ENCODE measurements around the gene FBXO15. TPM values are rescaled to one million over a fixed set of nuclear protein-coding genes. Genes with fewer than 3 reads are reported as not detected.

FBXO15 gene
- total RNA-seq (2016; rRNA removed; fragmentation: Illumina TruSeq; extraction: Trizol) = 0.09 TPM in 1 of 2 replicates, not detected in the other
- not detected in 2 replicates for total RNA-seq (2016; cell fraction: cytosol; rRNA removed; fragmentation: Illumina TruSeq; extraction: Trizol; ENCODE audit: low read depth)
- total RNA-seq (2016; cell fraction: insoluble cytoplasmic fraction; rRNA removed; fragmentation: Illumina TruSeq; extraction: Trizol) = not detected in 2 replicates
- not detected in 2 replicates for total RNA-seq (2016; cell fraction: membrane; rRNA removed; fragmentation: Illumina TruSeq; extraction: Trizol)
- not detected in 2 replicates for total RNA-seq (2016; cell fraction: nucleus; rRNA removed; fragmentation: Illumina TruSeq; extraction: Trizol)
- polyA plus RNA-seq (2011; rRNA removed) = 0.12 and 0.46 TPM in 2 replicates
- polyA plus RNA-seq (2011; cell fraction: cytosol; rRNA removed) = 0.09 and 0.11 TPM in 2 replicates
- 0.23 and 0.43 TPM in 2 replicates for polyA plus RNA-seq (2011; cell fraction: nucleus; rRNA removed)
- 0.16 TPM in 1 of 2 replicates, not detected in the other for polyA plus RNA-seq (2012)
- not detected in 2 replicates for polyA plus RNA-seq (2016; cell fraction: cytosol; fragmentation: Illumina TruSeq; extraction: Trizol; ENCODE audit: low read depth)
- polyA plus RNA-seq (2016; cell fraction: insoluble cytoplasmic fraction; fragmentation: Illumina TruSeq; extraction: Trizol; ENCODE audit: low read depth) = 0.40 TPM in 1 of 2 replicates, not detected in the other
- polyA plus RNA-seq (2016; cell fraction: membrane; fragmentation: Illumina TruSeq; extraction: Trizol; ENCODE audit: low read depth) = not detected in 2 replicates
- not detected in 2 replicates for polyA plus RNA-seq (2016; cell fraction: nucleus; fragmentation: Illumina TruSeq; extraction: Trizol; ENCODE audit: insufficient read depth, low read depth)
- polyA minus RNA-seq (2011; rRNA and poly(A)+ RNA removed; ENCODE audit: low replicate concordance) = 0.40 TPM in 1 of 2 replicates, not detected in the other
- not detected in 2 replicates for polyA minus RNA-seq (2011; cell fraction: cytosol; rRNA and poly(A)+ RNA removed)
- polyA minus RNA-seq (2011; cell fraction: nucleus; rRNA and poly(A)+ RNA removed) = 0.37 and 0.39 TPM in 2 replicates
- percentile 10 among the genes with signal in this experiment for Bru-seq, nascent RNA
- BruChase-seq, experiment 1, labeled RNA remaining after a 6-hour chase = percentile 2 among the genes with signal in this experiment
- percentile 10 among the genes with signal in this experiment for BruChase-seq, experiment 2, labeled RNA remaining after a 2-hour chase
- long read RNA-seq, experiment 1 = 0 reads
- long read RNA-seq, experiment 2 = 0 reads

- WGBS (ENCODE audit: low lambda C conversion rate) = under 1% methylated on average over 14 of the region's 58 CpGs
- Histone ChIP-seq H3K4me1 (ENCODE audit: insufficient read depth, low read length) (peaks cover 31% of the 10 kb centered on the region), H3K79me2 (ENCODE audit: insufficient read depth, low read length) (peaks cover 44% of the 10 kb centered on the region), H3K36me3 (replicated peaks in 1 of 2; ENCODE audit: control insufficient read depth in 1 of 2, insufficient read depth in 2 of 2, low read length in 2 of 2) (peaks cover 9 to 16% of the 10 kb centered on the region in 2 experiments; a peak in 4 of 5 replicates), H3K9me3 (ENCODE audit: low read length) (no peaks in the 10 kb centered on the region), H4K20me1 (ENCODE audit: insufficient read depth, low read length) (no peaks in the 10 kb centered on the region), H3K4me3 (replicated peaks in 1 of 3; ENCODE audit: insufficient read depth in 1 of 3, low read depth in 2 of 3, low read length in 3 of 3) (peak within 1 kb of the TSS; percentile 80 to 96 (median 80)), H3K27me3 (ENCODE audit: control insufficient read depth in 1 of 2, insufficient read depth in 2 of 2, low read length in 2 of 2) (peaks cover 0 to 5% of the 10 kb centered on the region in 2 experiments; a peak in 2 of 5 replicates), H2AFZ (ENCODE audit: low read length) (peak within 1 kb of the TSS; percentile 89), H3K27ac (ENCODE audit: extremely low read length, insufficient read depth, low read length) (peak within 1 kb of the TSS; percentile 81), H3K4me2 (ENCODE audit: low read depth, low read length) (peak within 1 kb of the TSS; percentile 96), H3K9ac (ENCODE audit: insufficient read depth, low read depth, low read length) (peak within 1 kb of the TSS; percentile 89)
- FAIRE-seq = peak; percentile 98
- peak; percentile 97 for ATAC-seq
- ChIA-PET CTCF (ENCODE audit: low intra/inter-chr PET ratio, low total read pairs) (no interaction called here), POLR2A (no interaction called here)
- BruUV-seq (replicated peaks) = no TSS peak
- in situ Hi-C loops (cut with HindIII; ENCODE audit: extremely low pct_ligation_motif_present, low pct_unique_long_range_greater_than_20kb) = no loop called here
- intact Hi-C loops (cut with micrococcal nuclease; ENCODE audit: unreplicated experiment) = loop anchor here (5.0 kb wide), 1 partner anchor 349 kb away; the partner anchor contains the start of gene CNDP2
- peak; percentile 95 for DNase-seq (ENCODE audit: low spot score)
- TF ChIP-seq MLLT10 (CRISPR knock-in tag; IDR thresholded peaks at IDR 0.05) (no peak; the same call in 1 of the 2 replicates), ZNF256 (CRISPR knock-in tag; conservative IDR thresholded peaks at IDR 0.05) (peak; percentile 91; the same call in 1 of the 2 replicates), ARNT2 (CRISPR knock-in tag; IDR thresholded peaks at IDR 0.05; ENCODE audit: low read depth) (peak; percentile 82), LBX2 (CRISPR knock-in tag; IDR thresholded peaks at IDR 0.05; ENCODE audit: borderline replicate concordance) (peak; percentile 42), HDAC1 (CRISPR knock-in tag; IDR thresholded peaks at IDR 0.05) (peak; percentile 78), ZFAT (CRISPR knock-in tag; conservative IDR thresholded peaks at IDR 0.05) (peak; percentile 66; the same call in 1 of the 2 replicates), IRF2 (CRISPR knock-in tag; IDR thresholded peaks at IDR 0.05) (peak; percentile 61), ZNF510 (CRISPR knock-in tag; IDR thresholded peaks at IDR 0.05; ENCODE audit: low read depth) (peak; percentile 97), ZNF484 (CRISPR knock-in tag; IDR thresholded peaks at IDR 0.05; ENCODE audit: borderline replicate concordance, low read depth) (no peak), ZNF335 (CRISPR knock-in tag; IDR thresholded peaks at IDR 0.05) (peak; percentile 69; the same call in 1 of the 2 replicates), ZNF678 (CRISPR knock-in tag; IDR thresholded peaks at IDR 0.05) (peak; percentile 89), CHD4 (IDR thresholded peaks at IDR 0.05; ENCODE audit: borderline replicate concordance, low read length) (peak; percentile 56; the same call in 1 of the 2 replicates), ISL2 (CRISPR knock-in tag; IDR thresholded peaks at IDR 0.05) (peak; percentile 59), NFYB (CRISPR knock-in tag; IDR thresholded peaks at IDR 0.05) (peak; percentile 13)
Measured at GRCh38 chr18:74147779-74148542, at the start of gene FBXO15, which contains the start of gene TIMM21. Gene FBXO15 (minus strand): TSS chr18:74147834. CDS start chr18:74147785, 49 bp downstream. Gene TIMM21 (plus strand): TSS chr18:74148523. CDS start chr18:74148809, 286 bp downstream.
